GM12878 (cell line): ENCODE measurements around the gene MEX3D. TPM values are rescaled to one million over a fixed set of nuclear protein-coding genes. Genes with fewer than 3 reads are reported as not detected.
A peak's percentile ranks its signal among the peaks of the same experiment; 100 is the strongest.

Experiments
- ATAC-seq: fragments of 200-7000 bp; cut with Tn5 transposase; 3 replicates; pipeline ENCODE4 v1.9.1; 2020; ENCODE audit warnings: mild to moderate bottlenecking, moderate library complexity
- BruUV-seq: library from RNA; stranded (reverse); fragments of 400-500 nt; replicated peaks from 2 replicates; lab custom pipeline; 2021; lab: Mats Ljungman, UMichigan
- CTCF ChIA-PET: fragments of 300-600 bp; sonication (Branson Sonifier 250); formaldehyde crosslinking; extraction: SDS; loops from one replicate; lab custom pipeline; 2021; ENCODE audit warnings: inconsistent platforms; lab: Yijun Ruan, JAX
- POLR2A ChIA-PET: fragments of 350-600 bp; formaldehyde crosslinking; extraction: SDS; loops from one replicate; lab custom pipeline; 2021; ENCODE audit warnings: inconsistent platforms; lab: Charles Lee
- RAD21 ChIA-PET: fragments of 300-600 bp; sonication (Branson Sonifier 250); formaldehyde crosslinking; loops from one replicate; lab custom pipeline; 2023; ENCODE audit warnings: antibody characterized with exemption; ENCODE audit not compliant: unreplicated experiment; lab: Charles Lee
- SMC1A ChIA-PET: fragments of 300-600 bp; sonication (Branson Sonifier 250); formaldehyde crosslinking; loops from one replicate; lab custom pipeline; 2023; ENCODE audit not compliant: unreplicated experiment, uncharacterized antibody; lab: Charles Lee
- DNase-seq: peaks from one replicate; pipeline ENCODE4 v3.0.0-alpha.2; 2011; ENCODE audit warnings: low read depth, low spot score
- FAIRE-seq: peaks from 3 replicates; lab custom pipeline; 2011; peaks lifted over from hg19 to GRCh38; lab: Jason Lieb, UNC
- H2AFZ ChIP-seq: 2 replicates; pipeline ENCODE4 v1.6.0; 2011; ENCODE audit warnings: low read depth, low read length, control low read depth; ENCODE audit not compliant: control insufficient read depth
- H3K27ac ChIP-seq: 2 replicates; pipeline ENCODE4 v1.5.1; 2011; ENCODE audit warnings: control low read depth; ENCODE audit not compliant: control insufficient read depth, insufficient read depth
- H3K27me3 ChIP-seq, 2 experiments: replicated peaks in 1 of 2; 2 replicates each; pipeline versions ENCODE4 v1.6.0 to v1.6.1; 2011; ENCODE audit warnings: low read length in 1 of 2; ENCODE audit not compliant: control insufficient read depth in 2 of 2, insufficient read depth in 2 of 2
- H3K36me3 ChIP-seq, 2 experiments: 2 replicates each; pipeline ENCODE4 v1.5.1; 2011; ENCODE audit warnings: low read length in 1 of 2; ENCODE audit not compliant: control insufficient read depth in 2 of 2, insufficient read depth in 2 of 2
- H3K4me1 ChIP-seq: 2 replicates; pipeline ENCODE4 v1.6.1; 2011; ENCODE audit warnings: mild to moderate bottlenecking, low read length, moderate library complexity, mixed read lengths; ENCODE audit not compliant: control insufficient read depth, insufficient read depth
- H3K4me2 ChIP-seq: 2 replicates; pipeline ENCODE4 v1.6.0; 2011; ENCODE audit warnings: control low read depth; ENCODE audit not compliant: control insufficient read depth, insufficient read depth
- H3K4me3 ChIP-seq: fragments of 200-600 bp; sonication (generic); 2 replicates; pipeline ENCODE4 v1.5.1; 2016
- H3K79me2 ChIP-seq: 2 replicates; pipeline ENCODE4 v1.6.0; 2011; ENCODE audit warnings: low read length; ENCODE audit not compliant: control insufficient read depth, insufficient read depth
- H3K9ac ChIP-seq: 2 replicates; pipeline ENCODE4 v1.8.0; 2011; ENCODE audit warnings: low read length, control low read depth, mixed read lengths; ENCODE audit not compliant: control insufficient read depth, insufficient read depth
- H3K9me3 ChIP-seq: replicated peaks from 3 replicates; pipeline ENCODE4 v1.5.1; 2011; ENCODE audit warnings: mild to moderate bottlenecking, low read length; ENCODE audit not compliant: control insufficient read depth, insufficient read depth
- H4K20me1 ChIP-seq: 2 replicates; pipeline ENCODE4 v1.6.0; 2011; ENCODE audit not compliant: control insufficient read depth, insufficient read depth
- ASH2L ChIP-seq: fragments of 300-600, 200-600 bp; sonication (generic); IDR thresholded peaks from 2 replicates; pipeline ENCODE4 v1.6.1; 2017; ENCODE audit warnings: low read depth, mild to moderate bottlenecking, borderline replicate concordance
- BACH1 ChIP-seq: fragments of 450-650 bp; IDR thresholded peaks from 2 replicates; pipeline ENCODE4 v1.6.1; 2017; ENCODE audit warnings: mild to moderate bottlenecking, borderline replicate concordance
- GATAD2B ChIP-seq: fragments of 450-650 bp; conservative IDR thresholded peaks from 2 replicates; pipeline ENCODE4 v1.6.1; 2017; ENCODE audit warnings: low read depth, mild to moderate bottlenecking, moderate library complexity
- IKZF1 ChIP-seq: fragments of 450-650 bp; conservative IDR thresholded peaks from 2 replicates; pipeline ENCODE4 v1.6.1; 2017; ENCODE audit warnings: antibody characterized with exemption, mild to moderate bottlenecking
- LARP7 ChIP-seq: fragments of 450-650 bp; IDR thresholded peaks from 2 replicates; pipeline ENCODE4 v1.6.1; 2017; ENCODE audit warnings: mild to moderate bottlenecking
- PML ChIP-seq: IDR thresholded peaks from 2 replicates; pipeline ENCODE4 v1.6.1; 2012; ENCODE audit warnings: low read length, inconsistent platforms
- SUZ12 ChIP-seq: fragments of 200-600 bp; sonication (generic); IDR thresholded peaks from one replicate; pipeline ENCODE4 v1.6.1; 2018; ENCODE audit warnings: antibody characterized with exemption, mild to moderate bottlenecking; ENCODE audit not compliant: unreplicated experiment
- TCF12 ChIP-seq: IDR thresholded peaks from 2 replicates; pipeline ENCODE4 v1.6.1; 2011; ENCODE audit warnings: low read depth, mild to moderate bottlenecking, low read length
- WGBS: methylation state at CpG from one replicate; pipeline ENCODE4 v1.1.6; 2016; ENCODE audit warnings: low lambda C conversion rate; ENCODE audit not compliant: insufficient replicate concordance, insufficient coverage; ENCODE audit errors: missing lambda C conversion rate; 5-methylcytosine and 5-hydroxymethylcytosine counted together
- in situ Hi-C: fragments of 300-500 bp; cut with MboI; formaldehyde crosslinking; loops from 9 replicates; pipeline ENCODE4 v1.14.3; 2018; ENCODE audit warnings: mixed read lengths
- intact Hi-C: fragments of 100-400 bp; cut with micrococcal nuclease; formaldehyde crosslinking; loops from one replicate; pipeline ENCODE4 v1.14.2; 2022; ENCODE audit not compliant: unreplicated experiment
- polyA plus RNA-seq, 11 experiments: library from polyadenylated mRNA; depleted of rRNA in 4 of 11; unstranded in 6 of 11; stranded (reverse) in 5 of 11; fragments of >200 nt; fragmentation: Nextera tagmentation in 4 of 11; fragmentation: Illumina TruSeq in 1 of 11; extraction: Ambion mirVana in 4 of 11; extraction: Trizol in 1 of 11; gene quantifications; 1 replicate in 1 of 11; 2 replicates in 10 of 11; pipeline versions ENCODE4 v1.2.1 to v1.2.3, GENCODE V29; 2011 to 2016; ENCODE audit warnings: inconsistent platforms in 2 of 11, missing spikeins in 2 of 11, low read depth in 1 of 11
- total RNA-seq, 4 experiments: library from RNA; depleted of rRNA in 3 of 4; stranded (reverse); fragments of >200 nt in 3 of 4; fragmentation: Illumina TruSeq in 1 of 4; extraction: Trizol in 1 of 4; gene quantifications; 2 replicates each; pipeline versions ENCODE4 v1.2.1 to v1.2.3, GENCODE V29; 2013 to 2021
- TF ChIP-seq, protein P1 (sequence below): fragments of 450-650 bp; IDR thresholded peaks from 2 replicates; pipeline ENCODE4 v1.6.1; 2017; ENCODE audit warnings: mild to moderate bottlenecking, moderate library complexity

Gene MEX3D
- total and polyA plus RNA-seq, 10 of the 15 experiments (the other 5 are each of a cell fraction or from before 2014, with no cell fraction given) = 0.18 to 6.8 (median 0.81) TPM

DNA sequence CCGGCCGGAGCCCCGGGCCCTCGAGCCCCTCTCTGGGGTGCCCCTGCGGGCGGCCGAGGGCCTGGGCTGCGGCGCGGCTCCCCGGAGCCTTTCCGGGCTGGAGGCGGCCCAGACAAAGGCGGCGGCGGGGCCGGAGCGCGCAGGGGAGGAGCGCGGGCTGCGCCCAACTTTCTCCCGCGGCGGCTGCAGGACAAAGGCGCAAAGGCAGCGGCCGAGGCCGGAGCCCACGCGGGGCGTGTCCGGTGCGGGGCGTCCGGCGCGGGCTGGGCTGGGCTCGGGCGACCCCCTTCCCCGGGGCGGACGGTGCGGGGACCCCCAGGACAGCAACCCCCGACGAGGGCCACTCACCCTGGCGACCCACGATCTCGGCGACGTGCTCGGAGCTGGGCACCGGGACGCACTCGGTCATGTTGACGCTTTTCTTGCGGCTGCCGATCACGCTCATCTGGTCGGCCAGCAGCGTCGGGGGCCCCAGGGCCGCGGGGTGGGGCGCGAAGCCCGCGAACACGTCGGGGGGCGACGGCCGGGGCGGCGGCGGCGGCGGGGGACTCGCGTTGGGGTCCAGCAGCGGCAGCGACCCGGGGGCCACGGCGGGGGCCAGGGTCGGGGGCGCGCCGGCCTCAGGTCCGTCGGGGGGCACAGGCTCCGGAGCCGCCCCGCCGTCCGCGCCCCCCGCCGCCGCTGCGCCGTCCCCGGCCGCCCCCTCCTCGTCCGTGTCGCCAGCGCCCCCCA is 843 bp downstream of the MEX3D start:
- Histone ChIP-seq H3K79me2 (no peaks in the 10 kb centered on the region), H2AFZ (no peak overlapping the region), H3K4me1 (no peaks in the 10 kb centered on the region), H3K9ac (no peak overlapping the region; the same call in 1 of the 2 replicates)
- ATAC-seq = peak; percentile 48
- CTCF ChIA-PET = no interaction called here
- intact Hi-C loops = no loop called here
- in situ Hi-C loops = no loop called here
- no peak for TF ChIP-seq ASH2L
- TF ChIP-seq PML = no peak
- peak; percentile 60 for TF ChIP-seq SUZ12
- TF ChIP-seq IKZF1 = peak; percentile 29; the same call in 1 of the 2 replicates
- TF ChIP-seq TCF12 = no peak
- TF ChIP-seq BACH1 = peak; percentile 28; the same call in 1 of the 2 replicates
- TF ChIP-seq, protein P1, sequence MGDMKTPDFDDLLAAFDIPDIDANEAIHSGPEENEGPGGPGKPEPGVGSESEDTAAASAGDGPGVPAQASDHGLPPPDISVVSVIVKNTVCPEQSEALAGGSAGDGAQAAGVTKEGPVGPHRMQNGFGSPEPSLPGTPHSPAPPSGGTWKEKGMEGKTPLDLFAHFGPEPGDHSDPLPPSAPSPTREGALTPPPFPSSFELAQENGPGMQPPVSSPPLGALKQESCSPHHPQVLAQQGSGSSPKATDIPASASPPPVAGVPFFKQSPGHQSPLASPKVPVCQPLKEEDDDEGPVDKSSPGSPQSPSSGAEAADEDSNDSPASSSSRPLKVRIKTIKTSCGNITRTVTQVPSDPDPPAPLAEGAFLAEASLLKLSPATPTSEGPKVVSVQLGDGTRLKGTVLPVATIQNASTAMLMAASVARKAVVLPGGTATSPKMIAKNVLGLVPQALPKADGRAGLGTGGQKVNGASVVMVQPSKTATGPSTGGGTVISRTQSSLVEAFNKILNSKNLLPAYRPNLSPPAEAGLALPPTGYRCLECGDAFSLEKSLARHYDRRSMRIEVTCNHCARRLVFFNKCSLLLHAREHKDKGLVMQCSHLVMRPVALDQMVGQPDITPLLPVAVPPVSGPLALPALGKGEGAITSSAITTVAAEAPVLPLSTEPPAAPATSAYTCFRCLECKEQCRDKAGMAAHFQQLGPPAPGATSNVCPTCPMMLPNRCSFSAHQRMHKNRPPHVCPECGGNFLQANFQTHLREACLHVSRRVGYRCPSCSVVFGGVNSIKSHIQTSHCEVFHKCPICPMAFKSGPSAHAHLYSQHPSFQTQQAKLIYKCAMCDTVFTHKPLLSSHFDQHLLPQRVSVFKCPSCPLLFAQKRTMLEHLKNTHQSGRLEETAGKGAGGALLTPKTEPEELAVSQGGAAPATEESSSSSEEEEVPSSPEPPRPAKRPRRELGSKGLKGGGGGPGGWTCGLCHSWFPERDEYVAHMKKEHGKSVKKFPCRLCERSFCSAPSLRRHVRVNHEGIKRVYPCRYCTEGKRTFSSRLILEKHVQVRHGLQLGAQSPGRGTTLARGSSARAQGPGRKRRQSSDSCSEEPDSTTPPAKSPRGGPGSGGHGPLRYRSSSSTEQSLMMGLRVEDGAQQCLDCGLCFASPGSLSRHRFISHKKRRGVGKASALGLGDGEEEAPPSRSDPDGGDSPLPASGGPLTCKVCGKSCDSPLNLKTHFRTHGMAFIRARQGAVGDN = no peak
- 0 out of 2 replicates have a peak, but pooled peaks have one; percentile 30 for TF ChIP-seq GATAD2B
- TF ChIP-seq LARP7 = 0 out of 2 replicates have a peak, but pooled peaks have one; percentile 31
- TF ChIP-seq, all 136 proteins: peak for 5
- H3K27ac ChIP-seq = no peak overlapping the region
- H4K20me1 ChIP-seq = no peaks in the 10 kb centered on the region
- ChIA-PET SMC1A (no interaction called here), RAD21 (no interaction called here), POLR2A (interaction anchor here (0.6 kb wide), 1 partner anchor 95 kb away, joined by 5 read pairs; no protein-coding TSS in a partner anchor)
- WGBS = 21% methylated on average over 55 of the region's 108 CpGs
- H3K4me2 ChIP-seq = peak overlapping the region; percentile 25; the same call in 1 of the 2 replicates
- BruUV-seq = no TSS peak
- H3K4me3 ChIP-seq = peak overlapping the region; percentile 57; the same call in 1 of the 2 replicates
- no peak for DNase-seq
- FAIRE-seq = no peak
- H3K9me3 ChIP-seq = no peaks in the 10 kb centered on the region
- no peaks in the 10 kb centered on the region for H3K36me3 ChIP-seq
- no peaks in the 10 kb centered on the region for H3K27me3 ChIP-seq
